ENCODE measurements around the gene KAZALD1. TPM values are rescaled to one million over a fixed set of nuclear protein-coding genes. Genes with fewer than 3 reads are reported as not detected.

The KAZALD1 gene
- total RNA-seq, 4 donors from 2014 or later: 4.0 to 13.5 (median 8.4) TPM

DNA sequence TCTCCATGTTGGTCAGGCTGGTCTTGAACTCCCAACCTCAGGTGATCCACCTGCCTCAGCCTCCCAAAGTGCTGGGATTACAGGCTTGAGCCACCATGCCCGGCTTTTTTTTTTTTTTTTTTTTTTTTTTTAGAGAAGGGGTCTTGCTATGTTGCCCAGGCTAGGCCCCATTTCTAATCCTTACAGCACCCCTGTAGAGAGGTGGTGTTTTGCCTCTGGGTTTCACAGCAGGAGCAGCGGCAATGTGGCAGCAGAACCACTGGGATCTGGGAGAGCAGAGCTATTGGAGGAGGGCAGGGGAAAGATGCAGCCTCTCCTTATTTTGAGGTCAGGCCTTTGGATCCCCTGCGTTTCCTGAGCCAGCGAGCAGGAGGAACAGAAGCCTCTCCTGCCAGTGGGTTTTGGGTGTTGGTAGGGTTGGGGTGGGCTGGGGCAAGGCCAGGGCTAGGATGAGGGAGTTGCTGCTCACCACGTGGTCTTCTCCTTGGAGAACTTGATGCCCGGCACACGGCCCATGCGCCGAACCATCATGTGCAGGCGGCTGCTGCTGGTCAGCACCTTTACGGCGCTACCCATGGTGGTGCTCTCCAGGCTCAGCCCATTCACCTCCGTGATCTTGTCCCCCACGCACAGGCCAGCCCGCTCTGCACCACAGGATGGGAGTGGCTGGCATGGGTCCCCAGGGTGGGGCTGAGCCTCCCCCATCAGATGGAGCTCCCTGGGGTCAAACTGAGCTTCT lies 38.7 kb upstream of the KAZALD1 start:
- WGBS, 2 donors: 92 to 95% methylated on average over 4 to 15 of the region's 15 CpGs
- no peak overlapping the region for H3K27ac ChIP-seq
- no peak overlapping the region for H3K4me3 ChIP-seq
- H3K27me3 ChIP-seq: peaks cover 0 to 12% of the 10 kb centered on the region in 2 donors
- TF ChIP-seq POLR2A (IDR thresholded peaks at IDR 0.05) (no peak), EP300 (IDR thresholded peaks at IDR 0.05) (no peak)
- TF ChIP-seq, protein P1, sequence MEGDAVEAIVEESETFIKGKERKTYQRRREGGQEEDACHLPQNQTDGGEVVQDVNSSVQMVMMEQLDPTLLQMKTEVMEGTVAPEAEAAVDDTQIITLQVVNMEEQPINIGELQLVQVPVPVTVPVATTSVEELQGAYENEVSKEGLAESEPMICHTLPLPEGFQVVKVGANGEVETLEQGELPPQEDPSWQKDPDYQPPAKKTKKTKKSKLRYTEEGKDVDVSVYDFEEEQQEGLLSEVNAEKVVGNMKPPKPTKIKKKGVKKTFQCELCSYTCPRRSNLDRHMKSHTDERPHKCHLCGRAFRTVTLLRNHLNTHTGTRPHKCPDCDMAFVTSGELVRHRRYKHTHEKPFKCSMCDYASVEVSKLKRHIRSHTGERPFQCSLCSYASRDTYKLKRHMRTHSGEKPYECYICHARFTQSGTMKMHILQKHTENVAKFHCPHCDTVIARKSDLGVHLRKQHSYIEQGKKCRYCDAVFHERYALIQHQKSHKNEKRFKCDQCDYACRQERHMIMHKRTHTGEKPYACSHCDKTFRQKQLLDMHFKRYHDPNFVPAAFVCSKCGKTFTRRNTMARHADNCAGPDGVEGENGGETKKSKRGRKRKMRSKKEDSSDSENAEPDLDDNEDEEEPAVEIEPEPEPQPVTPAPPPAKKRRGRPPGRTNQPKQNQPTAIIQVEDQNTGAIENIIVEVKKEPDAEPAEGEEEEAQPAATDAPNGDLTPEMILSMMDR (IDR thresholded peaks at IDR 0.05): no peak
- DNase-seq (ENCODE audit: low spot score in 2 of 2): no peak
- H3K9me3 ChIP-seq: no peaks in the 10 kb centered on the region
- peaks cover 0 to 10% (median 10%) of the 10 kb centered on the region in 4 donors for H3K4me1 ChIP-seq
- H3K36me3 ChIP-seq: no peaks in the 10 kb centered on the region

DNA sequence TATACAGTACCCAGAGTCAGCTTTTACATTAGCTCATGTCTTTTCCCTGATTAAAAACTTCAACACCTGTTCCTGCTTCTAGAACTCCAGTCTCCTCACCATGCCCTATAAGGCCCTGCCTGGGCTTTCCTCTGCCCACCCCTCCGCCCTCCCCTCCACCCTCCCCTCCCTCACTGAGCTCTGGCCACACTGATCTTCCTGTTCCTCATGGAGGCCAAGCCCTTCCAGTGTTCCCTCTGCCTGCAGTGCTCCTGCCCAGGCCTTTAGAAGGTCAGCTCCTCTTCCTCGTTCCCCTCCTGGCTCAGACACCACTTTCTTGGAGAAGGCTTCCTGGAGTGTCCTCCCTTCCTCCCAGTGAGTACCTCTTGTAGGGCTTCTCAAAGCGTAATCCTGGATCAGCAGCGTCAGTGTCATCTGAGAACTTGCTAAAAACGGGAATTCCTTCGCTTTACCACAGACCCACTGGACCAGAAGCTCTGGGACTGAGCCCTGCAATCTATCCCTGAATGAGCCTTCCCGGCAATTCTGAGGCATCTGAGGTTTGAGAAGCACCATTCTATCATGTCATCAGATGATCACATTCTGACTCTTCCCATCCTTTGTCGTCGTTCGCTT lies 34.6 kb upstream of the KAZALD1 start:
- DNase-seq (ENCODE audit: low spot score in 2 of 2): no peak
- no peaks in the 10 kb centered on the region for H3K27me3 ChIP-seq
- no peak overlapping the region for H3K27ac ChIP-seq
- TF ChIP-seq POLR2A (IDR thresholded peaks at IDR 0.05): no peak
- no peak for TF ChIP-seq EP300 (IDR thresholded peaks at IDR 0.05)
- TF ChIP-seq, protein P1 (IDR thresholded peaks at IDR 0.05): no peak
- whole genome bisulfite sequencing, 2 donors: 75 to 78% methylated on average over 10 of the region's 10 CpGs
- no peak overlapping the region for H3K4me3 ChIP-seq
- H3K4me1 ChIP-seq: peaks cover 0 to 21% (median 9%) of the 10 kb centered on the region in 4 donors
- no peaks in the 10 kb centered on the region for H3K9me3 ChIP-seq
- H3K36me3 ChIP-seq: no peaks in the 10 kb centered on the region

DNA sequence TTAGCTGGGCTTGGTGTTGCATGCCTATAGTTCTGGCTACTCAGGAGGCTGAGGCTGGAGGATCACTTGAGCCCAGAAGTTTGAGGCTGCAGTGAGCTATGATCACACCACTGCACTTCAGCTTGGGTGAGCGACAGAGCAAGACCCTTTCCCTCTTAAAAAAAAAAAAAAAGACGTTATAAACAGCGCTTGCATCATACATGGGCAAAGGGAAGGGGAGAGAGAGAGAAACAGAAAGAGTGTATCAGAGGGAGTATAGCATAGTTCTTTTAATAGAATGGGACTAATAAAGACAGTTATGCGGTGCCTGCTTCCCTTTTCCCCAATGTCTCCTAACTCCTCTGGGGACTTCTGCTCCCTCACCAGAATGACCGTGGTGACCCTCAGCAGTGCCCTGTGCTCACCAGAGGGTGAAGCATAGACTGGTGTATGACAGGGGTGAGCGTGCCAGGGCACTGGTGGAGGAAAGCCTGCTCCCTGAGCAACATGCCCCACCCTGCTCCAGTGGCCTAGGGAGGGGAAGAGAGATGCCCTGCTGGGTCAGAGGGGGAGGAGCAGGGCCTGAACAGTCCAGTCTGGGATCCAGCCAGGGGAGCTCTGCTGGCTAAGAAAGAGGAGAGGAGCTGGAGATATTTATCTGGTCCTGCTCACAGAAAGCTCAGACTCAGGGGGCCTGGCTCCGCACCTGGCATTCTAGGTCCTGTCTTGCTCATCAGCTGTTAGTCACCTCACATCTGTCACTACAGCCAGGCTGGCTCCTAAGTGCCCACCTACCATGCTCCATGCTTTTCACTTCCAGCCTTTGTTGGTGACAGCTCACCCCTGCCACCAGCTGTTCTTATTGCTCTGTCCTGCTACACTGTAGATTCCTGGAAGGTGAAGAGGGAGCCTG lies 33.1 kb upstream of the KAZALD1 start:
- Histone ChIP-seq H3K27ac (no peak overlapping the region), H3K27me3 (no peaks in the 10 kb centered on the region), H3K36me3 (no peaks in the 10 kb centered on the region), H3K4me1 (peaks cover 0 to 32% (median 20%) of the 10 kb centered on the region in 4 donors), H3K4me3 (no peak overlapping the region), H3K9me3 (no peaks in the 10 kb centered on the region)
- TF ChIP-seq EP300 (IDR thresholded peaks at IDR 0.05): no peak
- TF ChIP-seq POLR2A (IDR thresholded peaks at IDR 0.05): no peak
- TF ChIP-seq, protein P1 (IDR thresholded peaks at IDR 0.05): no peak
- DNase-seq (ENCODE audit: low spot score in 2 of 2): no peak
- WGBS, 2 donors: 63 to 64% methylated on average over 7 of the region's 7 CpGs

DNA sequence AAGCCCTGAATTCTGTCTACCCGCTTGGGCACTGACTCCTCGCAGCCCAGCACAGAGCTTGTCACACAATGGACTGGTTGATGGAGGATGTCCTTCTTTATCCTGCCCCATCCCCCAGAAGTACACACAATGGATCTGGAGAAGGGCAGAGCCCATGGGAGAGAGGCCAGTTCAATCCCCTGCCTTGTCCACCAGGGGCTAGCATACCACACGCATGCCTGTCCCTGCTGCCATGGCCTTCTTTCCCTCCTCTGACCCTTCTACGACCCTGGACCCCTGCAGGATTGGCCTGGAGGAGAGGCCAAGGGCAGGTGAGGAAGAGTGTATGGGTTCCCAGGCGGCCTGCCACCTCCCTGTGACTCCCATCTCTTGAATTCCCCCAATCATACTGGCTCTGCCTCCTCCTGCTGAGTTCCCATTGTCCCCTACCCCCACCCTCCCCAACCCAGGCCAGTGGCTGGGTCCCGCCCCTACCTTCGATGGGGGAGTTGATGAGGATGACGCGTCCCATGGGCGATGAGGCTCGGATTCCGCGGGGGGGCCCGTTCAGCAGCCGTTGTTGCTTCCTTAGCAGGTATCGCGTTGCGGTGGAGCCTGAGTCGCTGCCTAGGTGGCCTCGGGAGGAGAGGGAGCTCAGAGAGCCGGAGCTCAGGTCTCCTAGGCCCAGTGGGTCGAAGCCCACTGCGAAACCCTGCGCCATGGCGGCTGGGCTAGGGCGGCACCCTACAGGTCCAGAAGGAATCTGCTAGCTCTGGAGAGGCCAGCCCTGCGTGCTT lies 32.1 kb upstream of the KAZALD1 start:
- peaks cover 0 to 3% (median 2%) of the 10 kb centered on the region in 3 donors for H3K36me3 ChIP-seq
- H3K27me3 ChIP-seq: no peaks in the 10 kb centered on the region
- WGBS, 2 donors: 50 to 66% methylated on average over 22 to 26 of the region's 27 CpGs
- DNase-seq (ENCODE audit: low spot score in 2 of 2): no peak
- no peak overlapping the region for H3K4me3 ChIP-seq
- TF ChIP-seq EP300 (IDR thresholded peaks at IDR 0.05): no peak
- no peak for TF ChIP-seq POLR2A (IDR thresholded peaks at IDR 0.05)
- TF ChIP-seq, protein P1 (IDR thresholded peaks at IDR 0.05): no peak
- H3K27ac ChIP-seq: no peak overlapping the region
- peaks cover 0 to 37% (median 21%) of the 10 kb centered on the region in 4 donors for H3K4me1 ChIP-seq
- H3K9me3 ChIP-seq: no peaks in the 10 kb centered on the region
